NCI-H1436 treated with DMSO at 0.1 percent for 48 hours (cell line): ENCODE data around the gene TTC23L.

Experiments
- DNase-seq: peaks from one replicate; lab custom pipeline; 2025; lab: John Stamatoyannopoulos, UW

The TTC23L gene

GRCh38 chr5:34870382-34870781 is 31.4 kb downstream of the TTC23L start:
- DNase-seq = no peak

GRCh38 chr5:34876275-34876674 is 37.3 kb downstream of the TTC23L start:
- DNase-seq = no peak

DNA sequence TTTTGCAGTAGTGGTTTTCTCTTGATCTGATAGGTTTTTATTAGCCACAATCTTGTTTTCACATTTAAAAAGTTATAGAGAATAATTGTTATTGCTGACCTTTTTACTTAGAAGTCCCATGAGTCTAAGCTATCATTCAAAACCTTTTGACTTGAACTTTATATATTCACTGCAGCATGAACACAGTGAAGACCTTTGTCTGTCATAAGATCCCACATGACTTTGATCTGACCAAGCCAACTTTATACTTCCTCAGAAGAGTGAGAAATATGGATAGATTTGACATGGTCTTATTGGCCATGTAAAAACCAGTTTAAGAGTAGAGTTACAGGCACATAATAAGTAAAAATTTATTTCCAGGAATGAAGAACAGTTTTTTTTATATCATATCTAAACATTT is 42.3 kb downstream of the TTC23L start:
- DNase-seq = no peak

- no peak for DNase-seq
Observed at GRCh38 chr5:34886392-34887119, 47.6 kb downstream of the TTC23L start.

DNA sequence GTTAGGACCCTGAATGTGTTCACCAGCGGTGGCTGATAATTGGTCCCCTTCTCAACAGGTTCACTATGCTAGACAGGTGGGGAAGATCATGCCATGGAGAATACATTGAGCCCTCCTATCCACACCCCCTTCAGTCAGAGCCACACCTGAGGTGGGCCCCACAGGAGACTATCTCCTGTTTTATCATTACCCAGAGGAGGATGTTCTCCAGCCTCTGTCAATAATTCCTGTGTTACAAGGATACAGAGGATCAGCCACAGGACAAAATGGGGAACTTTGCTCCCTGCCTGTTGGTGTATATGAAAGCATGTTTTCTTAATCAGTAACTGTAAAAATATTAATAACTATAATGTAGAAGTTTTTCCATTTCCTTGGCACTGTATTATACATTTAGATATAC is 50.4 kb downstream of the TTC23L start:
- no peak for DNase-seq

- DNase-seq = no peak
Observed at GRCh38 chr5:34891981-34892380, 53.0 kb downstream of the TTC23L start.

GRCh38 chr5:34892414-34892813 is 53.5 kb downstream of the TTC23L start:
- DNase-seq = no peak

GRCh38 chr5:34894716-34895115 is 55.8 kb downstream of the TTC23L start:
- no peak for DNase-seq

DNA sequence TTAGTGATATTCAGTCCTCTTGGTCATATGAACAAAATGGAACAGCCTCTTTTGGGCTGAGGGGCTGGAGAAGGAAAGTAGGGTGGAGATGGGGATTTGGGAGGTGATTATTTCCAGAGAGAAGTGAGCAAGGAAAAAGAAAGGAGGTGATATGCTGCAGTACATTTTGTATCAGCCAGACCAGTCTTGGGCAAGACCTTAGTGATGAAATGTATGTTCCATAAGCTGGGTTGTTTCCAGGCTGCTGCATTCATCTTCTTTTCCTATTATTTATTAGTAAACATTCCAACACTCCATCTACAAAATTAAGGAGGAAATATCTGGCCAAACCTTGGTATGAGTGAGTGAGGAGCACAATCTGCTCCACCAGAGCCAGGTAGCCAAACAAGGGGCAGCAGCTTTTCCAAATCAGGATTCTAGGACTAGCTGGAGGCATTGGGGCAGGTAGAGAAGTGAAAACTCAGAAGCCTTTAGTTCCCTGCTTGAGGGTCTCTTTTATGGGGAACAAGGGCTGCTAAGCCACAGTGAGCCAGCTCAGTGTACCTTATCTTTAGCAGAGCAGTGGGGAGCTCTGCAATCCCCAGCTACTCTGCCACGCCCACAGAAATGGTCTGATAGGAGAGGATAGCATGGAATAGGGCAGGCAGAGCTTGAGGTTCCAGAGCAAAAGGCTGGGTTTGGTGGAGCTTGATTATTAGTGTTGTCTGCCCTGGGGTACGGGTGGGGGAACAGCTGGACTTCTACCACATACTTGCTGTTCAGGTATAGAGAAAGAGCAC is 56.9 kb downstream of the TTC23L start:
- no peak for DNase-seq

DNA sequence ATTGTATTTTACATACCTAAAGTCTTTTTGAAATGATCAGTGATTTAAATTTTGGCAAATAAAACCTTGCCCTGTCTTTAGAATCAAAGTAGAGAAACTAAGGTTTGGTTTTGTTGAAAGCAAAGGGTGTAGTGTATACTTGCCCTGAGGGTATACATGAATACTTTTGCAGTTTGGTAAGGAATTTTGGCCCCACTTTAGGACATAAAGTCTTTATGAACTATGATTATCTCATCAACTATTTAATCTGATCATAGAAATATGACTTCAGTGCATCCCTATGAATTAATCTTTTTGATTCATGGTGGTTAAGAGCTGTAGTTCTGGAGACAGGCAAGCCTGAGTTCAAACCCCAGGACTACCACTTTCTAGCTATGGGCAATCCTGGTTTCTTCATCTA is 58.7 kb downstream of the TTC23L start:
- no peak for DNase-seq

- peak; percentile 18 for DNase-seq
Observed at GRCh38 chr5:34898258-34898895, 59.4 kb downstream of the TTC23L start.

- no peak for DNase-seq
Observed at GRCh38 chr5:34899066-34899465, 60.1 kb downstream of the TTC23L start.

GRCh38 chr5:34900652-34901051 is 61.7 kb downstream of the TTC23L start:
- no peak for DNase-seq

- no peak for DNase-seq
Observed at GRCh38 chr5:34903260-34903659, 64.3 kb downstream of the TTC23L start.

GRCh38 chr5:34905564-34905963 is 66.6 kb downstream of the TTC23L start:
- no peak for DNase-seq

DNA sequence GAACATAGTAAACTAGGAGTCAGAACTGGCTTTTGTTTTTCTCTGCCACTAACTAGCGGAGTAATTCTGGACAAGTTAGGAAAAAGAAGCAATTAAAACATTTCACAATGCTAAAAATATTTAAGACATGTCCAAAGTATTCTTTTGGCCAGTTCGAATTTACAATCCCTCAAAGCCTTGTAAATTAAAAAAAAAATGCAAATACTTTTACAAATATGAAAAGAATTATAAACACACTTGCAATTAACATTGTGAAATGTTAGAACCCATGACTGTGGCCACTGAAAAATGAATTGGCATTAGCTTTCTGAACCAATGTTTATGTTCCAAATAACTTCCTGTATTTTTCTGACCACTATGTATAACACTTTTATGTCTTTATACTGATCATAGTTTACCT is 74.1 kb downstream of the TTC23L start:
- DNase-seq = no peak

DNA sequence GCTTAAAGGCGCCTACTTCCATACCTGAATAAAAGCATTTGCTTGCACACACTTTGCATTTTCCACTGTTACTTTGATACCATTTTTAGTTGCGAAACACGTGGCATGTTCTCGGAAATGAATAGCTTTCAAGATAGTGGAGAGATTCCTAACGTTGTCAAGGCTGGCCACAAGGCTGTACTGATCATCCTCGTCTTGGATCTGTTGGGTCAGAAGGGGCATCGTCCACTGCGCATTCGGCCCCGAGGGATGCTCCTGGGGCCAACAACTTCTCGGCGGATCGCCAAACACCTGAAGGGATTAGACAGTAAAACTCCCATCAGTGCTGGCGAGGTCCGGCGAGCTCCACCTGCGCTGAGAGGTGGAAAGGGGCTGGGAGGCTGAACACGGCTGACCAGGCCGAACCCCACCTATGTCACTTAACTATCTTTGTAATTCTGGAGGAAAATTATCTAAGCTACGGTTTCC is 75.7 kb downstream of the TTC23L start:
- no peak for DNase-seq

GRCh38 chr5:34915139-34915855 is 76.3 kb downstream of the TTC23L start, which contains the start of the genes BRIX1 and RAD1:
BRIX1 (plus strand) TSS chr5:34915711; CDS start chr5:34915739, 28 bp downstream.
RAD1 (minus strand) TSS chr5:34915504; CDS start chr5:34914892, 612 bp downstream.
- DNase-seq = peak; percentile 79

DNA sequence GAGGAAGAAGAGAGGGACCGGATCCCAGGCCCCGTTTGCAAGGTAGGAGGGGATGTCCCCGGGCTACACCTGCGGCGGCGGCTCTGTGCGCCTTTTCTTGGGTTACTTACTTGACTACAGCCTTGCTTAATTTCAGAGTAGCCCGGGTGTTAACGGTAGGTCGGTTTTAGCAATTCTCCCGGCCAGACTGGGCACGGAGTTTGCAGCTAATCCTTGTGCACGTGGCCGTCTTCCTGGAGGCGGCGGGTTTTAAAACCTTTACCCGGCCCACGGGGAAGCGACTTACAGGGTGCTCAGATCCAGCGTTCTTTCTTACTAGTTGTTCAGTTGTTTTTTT is 76.9 kb downstream of the TTC23L start:
- DNase-seq = no peak

- no peak for DNase-seq
Observed at GRCh38 chr5:34916518-34916917, 77.6 kb downstream of the TTC23L start.

GRCh38 chr5:34918025-34918424 is 79.1 kb downstream of the TTC23L start:
- no peak for DNase-seq

- DNase-seq = no peak
Observed at GRCh38 chr5:34919077-34919476, 80.1 kb downstream of the TTC23L start.
